Measurements from ENCODE around the gene DCAF12. TPM values are rescaled to one million over a fixed set of nuclear protein-coding genes. Genes with fewer than 3 reads are reported as not detected.

DCAF12 gene
- total RNA-seq, 2 donors from 2014 or later: 35.0 to 37.0 TPM

GRCh38 chr9:34065541-34065940 lies 61.0 kb downstream of the DCAF12 start:
- H3K36me3 ChIP-seq (ENCODE audit: control insufficient read depth, insufficient read depth, low read length): no peaks in the 10 kb centered on the region
- H3K4me3 ChIP-seq (ENCODE audit: low read length): no peak overlapping the region
- no peak overlapping the region for H3K27ac ChIP-seq (ENCODE audit: low read depth, low read length)
- no peak for TF ChIP-seq CTCF (conservative IDR thresholded peaks at IDR 0.05)
- H3K27ac Mint-ChIP-seq: no peak overlapping the region
- H3K4me3 Mint-ChIP-seq: no peak overlapping the region
- DNase-seq: no peak
- H3K9ac ChIP-seq (ENCODE audit: extremely low read depth, low read length, poor library complexity, severe bottlenecking): no peak overlapping the region
- H3K27me3 ChIP-seq (ENCODE audit: control insufficient read depth, insufficient read depth, low read length, poor library complexity, severe bottlenecking): no peaks in the 10 kb centered on the region
- peaks cover under 1% of the 10 kb centered on the region for H3K4me1 Mint-ChIP-seq
- peaks cover 1% of the 10 kb centered on the region for H3K9me3 Mint-ChIP-seq
- WGBS, 2 experiments (ENCODE audit: insufficient coverage in 1 of 2, insufficient read length in 1 of 2): 97 to 100% methylated on average over 2 to 3 of the region's 3 CpGs
- H3K27me3 Mint-ChIP-seq (ENCODE audit: insufficient read depth): no peaks in the 10 kb centered on the region
- no peaks in the 10 kb centered on the region for H3K4me1 ChIP-seq (ENCODE audit: control insufficient read depth, insufficient read depth, low read length)
- no peaks in the 10 kb centered on the region for H3K36me3 Mint-ChIP-seq (ENCODE audit: low read depth)
- H3K9me3 ChIP-seq (ENCODE audit: control insufficient read depth, low read length): no peaks in the 10 kb centered on the region

GRCh38 chr9:34059954-34060353 lies 66.5 kb downstream of the DCAF12 start:
- no peak overlapping the region for H3K4me3 Mint-ChIP-seq
- no peak overlapping the region for H3K4me3 ChIP-seq (ENCODE audit: low read length)

GRCh38 chr9:34059281-34059680 lies 67.2 kb downstream of the DCAF12 start:
- H3K27me3 ChIP-seq (ENCODE audit: control insufficient read depth, insufficient read depth, low read length, poor library complexity, severe bottlenecking): no peaks in the 10 kb centered on the region
- H3K4me1 ChIP-seq (ENCODE audit: control insufficient read depth, insufficient read depth, low read length): peaks cover 3% of the 10 kb centered on the region
- Mint-ChIP-seq H3K9me3 (peaks cover 1% of the 10 kb centered on the region), H3K27me3 (ENCODE audit: insufficient read depth) (no peaks in the 10 kb centered on the region), H3K4me1 (peaks cover 6% of the 10 kb centered on the region), H3K27ac (no peak overlapping the region), H3K4me3 (no peak overlapping the region), H3K36me3 (ENCODE audit: low read depth) (no peaks in the 10 kb centered on the region)
- H3K9me3 ChIP-seq (ENCODE audit: control insufficient read depth, low read length): no peaks in the 10 kb centered on the region
- H3K36me3 ChIP-seq (ENCODE audit: control insufficient read depth, insufficient read depth, low read length): no peaks in the 10 kb centered on the region
- H3K9ac ChIP-seq (ENCODE audit: extremely low read depth, low read length, poor library complexity, severe bottlenecking): peak overlapping the region; percentile 1
- WGBS, 2 experiments (ENCODE audit: insufficient coverage in 1 of 2, insufficient read length in 1 of 2): 90 to 98% methylated on average over 3 of the region's 3 CpGs
- TF ChIP-seq CTCF (conservative IDR thresholded peaks at IDR 0.05): no peak
- no peak overlapping the region for H3K27ac ChIP-seq (ENCODE audit: low read depth, low read length)
- H3K4me3 ChIP-seq (ENCODE audit: low read length): no peak overlapping the region
- DNase-seq: no peak

More at GRCh38 chr9:34059954-34060353, 66.5 kb downstream of the DCAF12 start:
- peaks cover 1% of the 10 kb centered on the region for H3K9me3 Mint-ChIP-seq
- 91 to 100% methylated on average over 2 to 3 of the region's 3 CpGs for WGBS, 2 experiments (ENCODE audit: insufficient coverage in 1 of 2, insufficient read length in 1 of 2)
- peaks cover 6% of the 10 kb centered on the region for H3K4me1 Mint-ChIP-seq
- H3K27me3 ChIP-seq (ENCODE audit: control insufficient read depth, insufficient read depth, low read length, poor library complexity, severe bottlenecking): no peaks in the 10 kb centered on the region
- no peaks in the 10 kb centered on the region for H3K36me3 Mint-ChIP-seq (ENCODE audit: low read depth)
- no peak overlapping the region for H3K27ac Mint-ChIP-seq
- H3K9ac ChIP-seq (ENCODE audit: extremely low read depth, low read length, poor library complexity, severe bottlenecking): no peak overlapping the region
- H3K9me3 ChIP-seq (ENCODE audit: control insufficient read depth, low read length): no peaks in the 10 kb centered on the region
- H3K36me3 ChIP-seq (ENCODE audit: control insufficient read depth, insufficient read depth, low read length): no peaks in the 10 kb centered on the region
- no peaks in the 10 kb centered on the region for H3K27me3 Mint-ChIP-seq (ENCODE audit: insufficient read depth)
- no peak for DNase-seq
- TF ChIP-seq CTCF (conservative IDR thresholded peaks at IDR 0.05): no peak
- no peak overlapping the region for H3K27ac ChIP-seq (ENCODE audit: low read depth, low read length)
- peaks cover 3% of the 10 kb centered on the region for H3K4me1 ChIP-seq (ENCODE audit: control insufficient read depth, insufficient read depth, low read length)
